Measurements from ENCODE around the gene PPP1R13L.

- no peak for TF ChIP-seq CTCF (IDR thresholded peaks at IDR 0.05)
- no peak for TF ChIP-seq ZFX (IDR thresholded peaks at IDR 0.05; ENCODE audit: borderline replicate concordance)
Measured at GRCh38 chr19:45357445-45357783, 47.5 kb downstream of the PPP1R13L start.

All from 22Rv1 (cell line).